ENCODE results near the gene RAB28. TPM values are rescaled to one million over a fixed set of nuclear protein-coding genes. Genes with fewer than 3 reads are reported as not detected.

Gene RAB28
- total RNA-seq, 1 experiment from 2014 or later: 12.1 TPM

- Histone ChIP-seq H3K4me3 (replicated peaks in 1 of 2; ENCODE audit: low read depth in 1 of 2, low read length in 2 of 2) (no peak overlapping the region), H3K27me3 (ENCODE audit: insufficient read depth, low read length) (no peaks in the 10 kb centered on the region), H2AFZ (ENCODE audit: low read depth, low read length, poor library complexity, severe bottlenecking) (no peak overlapping the region), H3K9me3 (ENCODE audit: control insufficient read depth in 1 of 2, insufficient read depth in 1 of 2, low read depth in 1 of 2, low read length in 2 of 2) (no peaks in the 10 kb centered on the region), H3K9ac (ENCODE audit: low read length) (no peak overlapping the region), H3K4me2 (ENCODE audit: low read length) (no peak overlapping the region), H3K79me2 (ENCODE audit: insufficient read depth, low read length) (peaks cover 37% of the 10 kb centered on the region), H4K20me1 (ENCODE audit: insufficient read depth) (no peaks in the 10 kb centered on the region), H3K9me2 (ENCODE audit: insufficient read depth) (no peaks in the 10 kb centered on the region), H3K36me3 (ENCODE audit: control insufficient read depth in 1 of 2, insufficient read depth in 2 of 2, low read length in 2 of 2) (no peaks in the 10 kb centered on the region), H3K4me1 (ENCODE audit: control insufficient read depth in 1 of 2, insufficient read depth in 2 of 2, low read length in 2 of 2) (no peaks in the 10 kb centered on the region), H3K27ac (ENCODE audit: low read depth, low read length) (no peak overlapping the region)
- ChIA-PET CTCF (no interaction called here), RAD21 (ENCODE audit: low non-redundant PET in 1 of 2, low total read pairs in 2 of 2, uncharacterized antibody in 2 of 2, unreplicated experiment in 2 of 2) (no interaction called here), POLR2A (no interaction called here)
- ATAC-seq (no peak), DNase-seq (ENCODE audit: low read depth, low spot score) (no peak)
- TF ChIP-seq YY1 (IDR thresholded peaks at IDR 0.05; ENCODE audit: extremely low read depth, insufficient replicate concordance, low read depth, low read length): no peak
- no peak for TF ChIP-seq CBX3 (IDR thresholded peaks at IDR 0.05; ENCODE audit: low read depth)
- no peak for TF ChIP-seq CTCF (IDR thresholded peaks at IDR 0.05 in 2 of 3, conservative IDR thresholded peaks at IDR 0.05 in 1 of 3; ENCODE audit: borderline replicate concordance in 1 of 3, insufficient read depth in 1 of 3, low read depth in 2 of 3, low read length in 2 of 3)
- TF ChIP-seq TCF7L2 (IDR thresholded peaks at IDR 0.05; ENCODE audit: borderline replicate concordance, extremely low read depth, insufficient read depth, insufficient read length): no peak
- no peak for TF ChIP-seq ZFX (IDR thresholded peaks at IDR 0.05)
- TF ChIP-seq POLR2A (IDR thresholded peaks at IDR 0.05; ENCODE audit: borderline replicate concordance, extremely low read depth, insufficient read depth, insufficient read length): no peak
- TF ChIP-seq CEBPB (IDR thresholded peaks at IDR 0.05; ENCODE audit: low read depth): no peak
- no peak for TF ChIP-seq JUND (IDR thresholded peaks at IDR 0.05)
- TF ChIP-seq RAD21 (IDR thresholded peaks at IDR 0.05; ENCODE audit: low read depth): no peak
- TF ChIP-seq EGR1 (IDR thresholded peaks at IDR 0.05; ENCODE audit: low read depth): no peak
- no TSS peak for BruUV-seq (replicated peaks)
- intact Hi-C loops (cut with micrococcal nuclease): no loop called here
Observed at GRCh38 chr4:13461191-13461905, 22.8 kb downstream of the RAB28 start.

Measured in HCT116 (cell line).